RPMI8226 (cell line): Measurements from ENCODE around the gene CD3D.

Source experiments
- DNase-seq: peaks from one replicate; pipeline ENCODE4 v3.0.0-alpha.2; 2015

CD3D gene

DNA sequence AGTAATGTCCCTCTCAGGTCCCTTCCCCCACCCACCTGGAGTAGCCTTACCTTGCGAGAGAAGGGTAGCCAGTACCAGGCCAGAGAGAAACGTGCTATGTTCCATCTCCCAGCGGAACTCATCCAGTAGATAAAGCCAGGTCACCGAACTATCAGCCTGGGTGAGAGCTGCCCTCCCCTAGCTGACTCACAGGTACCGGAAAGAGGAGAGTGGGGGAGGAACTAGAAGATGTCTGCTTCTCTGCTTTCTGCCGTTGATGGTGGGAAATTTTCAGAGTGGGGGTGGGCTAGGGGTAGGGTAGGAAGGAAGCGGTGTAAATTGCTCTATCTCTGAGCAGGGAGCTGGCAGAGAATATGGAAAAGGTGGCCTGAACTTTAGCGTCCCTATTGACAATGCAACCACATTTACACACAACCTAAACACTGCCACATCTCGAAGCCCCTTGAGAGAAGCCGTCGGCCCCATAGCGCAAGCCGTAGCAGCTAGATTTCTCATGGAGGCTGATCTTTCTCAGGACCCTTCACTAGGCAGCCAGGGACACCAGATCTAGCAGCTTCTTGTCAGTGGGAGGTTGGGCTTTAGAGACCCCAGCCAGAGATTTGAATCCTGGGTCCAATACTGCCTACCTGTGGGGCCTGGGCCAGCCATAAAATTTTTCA, at the start of gene CD3D:
CD3D (minus strand) TSS at position 203 of the 659 bp plus-strand sequence; CDS start at position 105, 98 bp downstream.
- no peak for DNase-seq

DNA sequence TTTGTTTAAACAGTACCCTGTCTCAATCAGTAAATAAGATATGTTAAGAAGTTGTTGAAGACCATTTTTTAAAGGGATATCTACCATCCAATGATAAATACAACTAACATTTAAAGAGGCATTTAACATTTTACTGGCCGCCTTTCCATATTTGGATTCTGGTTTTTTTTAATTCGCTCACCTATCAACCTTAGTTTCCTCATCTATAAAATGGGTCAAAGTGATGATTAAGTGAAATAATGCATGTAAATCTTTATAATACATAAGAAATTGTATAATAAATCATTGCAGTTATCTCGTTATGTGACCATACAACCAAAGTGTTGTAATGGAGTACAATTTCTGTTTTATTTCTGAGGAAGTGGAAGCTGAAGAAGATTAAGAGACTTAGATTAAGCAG, 41.2 kb upstream of the CD3D start:
- DNase-seq, result no peak

DNA sequence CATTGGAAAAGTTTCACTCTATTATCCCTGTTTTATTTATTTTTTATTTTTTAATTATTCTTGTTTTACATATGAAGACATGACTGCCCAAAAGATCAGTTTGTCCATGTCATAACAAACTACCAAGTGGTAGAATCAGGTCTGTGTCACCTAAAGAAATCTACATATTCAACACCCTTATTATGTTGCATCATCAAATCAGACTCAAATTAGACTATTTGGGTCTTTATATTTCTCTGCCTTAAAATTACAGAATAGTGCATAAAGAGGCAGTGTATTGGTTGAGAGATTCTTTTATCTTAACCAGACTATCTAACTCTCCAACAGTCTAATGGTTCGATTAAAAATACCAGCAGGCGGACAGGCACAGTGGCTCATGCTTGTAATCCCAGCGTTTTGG, 40.4 kb upstream of the CD3D start:
- DNase-seq, result no peak

DNA sequence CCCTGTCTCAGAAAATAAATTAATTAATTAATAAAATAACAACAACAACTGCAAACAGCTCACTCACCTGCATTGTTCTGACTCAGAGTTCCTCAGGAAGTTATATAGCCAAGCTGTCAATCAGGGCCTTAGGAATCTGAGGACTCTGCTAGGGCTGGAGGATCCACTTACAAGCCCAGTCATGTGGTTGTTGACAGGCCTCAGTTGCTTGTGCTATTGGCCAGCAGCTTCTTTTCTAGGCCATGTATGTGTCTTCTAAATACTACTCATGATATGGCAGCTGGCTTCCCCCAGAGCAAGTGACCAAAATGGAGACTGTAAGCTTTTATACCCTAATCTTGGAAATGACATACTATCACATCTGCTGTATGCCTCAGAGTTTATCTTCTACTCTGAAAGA, 38.1 kb upstream of the CD3D start:
- DNase-seq, result no peak

DNA sequence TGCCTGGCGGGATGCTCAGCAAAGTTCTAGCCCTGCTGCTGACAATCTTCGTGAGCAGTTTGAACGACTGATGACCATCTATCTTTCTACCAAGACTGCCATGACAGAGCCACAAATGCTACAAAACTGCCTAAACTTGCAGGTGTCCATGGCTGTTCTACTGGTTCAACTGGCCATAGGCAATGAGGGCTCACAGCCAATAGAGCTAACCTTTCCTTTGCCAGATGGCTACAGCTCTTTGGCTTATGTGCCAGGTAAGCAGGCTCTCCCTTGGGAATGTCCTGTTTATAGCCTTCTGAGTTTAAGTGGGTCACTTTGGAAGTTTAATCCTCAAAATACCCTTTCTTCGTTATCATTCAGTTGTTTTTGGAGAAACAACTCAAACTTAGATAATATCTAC, 37.0 kb upstream of the CD3D start:
- DNase-seq, result no peak

DNA sequence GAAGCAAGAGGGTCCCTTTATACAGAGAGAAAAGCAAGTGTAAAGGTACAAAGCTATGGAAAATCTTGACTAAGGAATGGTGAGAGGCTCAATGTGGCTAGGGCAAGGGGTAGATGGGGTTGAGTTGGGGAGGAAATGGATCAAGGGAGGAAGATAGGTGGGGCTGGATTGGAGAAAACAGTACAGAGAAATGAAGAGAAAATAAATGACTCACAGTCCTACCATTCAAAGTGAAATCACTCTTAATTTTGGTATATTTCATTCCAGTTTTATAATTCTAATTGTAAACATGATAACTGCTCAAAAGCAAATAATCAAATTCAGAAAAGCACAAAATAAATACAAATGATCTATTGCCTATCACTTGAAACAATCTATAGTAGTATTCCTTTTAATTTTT, 33.5 kb upstream of the CD3D start:
- DNase-seq, result no peak

DNA sequence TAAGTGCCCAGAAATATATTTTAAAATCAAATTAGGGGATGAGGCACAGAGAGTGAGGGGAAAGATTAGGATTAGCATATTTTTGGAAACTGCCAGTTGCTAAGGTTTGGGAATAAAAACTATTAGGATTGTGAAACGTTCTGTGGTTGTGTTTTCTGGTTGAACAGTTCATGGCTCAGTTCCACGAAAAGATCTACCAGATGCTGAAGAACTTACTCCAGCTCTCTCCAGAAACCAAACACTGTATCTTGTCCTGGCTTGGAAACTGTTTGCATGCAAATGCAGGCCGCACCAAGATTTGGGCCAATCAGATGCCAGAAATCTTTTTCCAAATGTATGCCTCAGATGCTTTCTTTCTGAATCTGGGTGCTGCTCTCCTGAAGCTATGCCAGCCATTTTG, 32.2 kb upstream of the CD3D start:
- no peak for DNase-seq

DNA sequence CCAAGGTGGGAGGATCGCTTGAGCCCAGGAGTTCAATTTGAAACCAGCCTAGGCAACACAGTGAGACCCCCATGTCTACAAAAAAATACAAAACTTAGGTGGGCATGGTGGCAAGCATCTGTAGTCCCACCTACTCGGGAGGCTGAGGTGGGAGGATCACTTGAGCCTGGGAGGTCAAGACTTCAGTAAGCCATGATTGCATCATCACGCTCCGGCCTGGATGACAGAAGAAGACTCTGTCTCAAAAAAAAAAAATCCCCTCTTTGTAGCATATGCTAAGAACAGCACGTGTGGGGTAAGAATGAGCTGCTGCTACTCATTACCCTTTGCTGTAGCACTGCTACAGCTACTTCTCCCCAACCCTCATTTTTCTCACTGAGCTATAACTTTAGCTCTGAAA, 31.4 kb upstream of the CD3D start:
- no peak for DNase-seq

DNA sequence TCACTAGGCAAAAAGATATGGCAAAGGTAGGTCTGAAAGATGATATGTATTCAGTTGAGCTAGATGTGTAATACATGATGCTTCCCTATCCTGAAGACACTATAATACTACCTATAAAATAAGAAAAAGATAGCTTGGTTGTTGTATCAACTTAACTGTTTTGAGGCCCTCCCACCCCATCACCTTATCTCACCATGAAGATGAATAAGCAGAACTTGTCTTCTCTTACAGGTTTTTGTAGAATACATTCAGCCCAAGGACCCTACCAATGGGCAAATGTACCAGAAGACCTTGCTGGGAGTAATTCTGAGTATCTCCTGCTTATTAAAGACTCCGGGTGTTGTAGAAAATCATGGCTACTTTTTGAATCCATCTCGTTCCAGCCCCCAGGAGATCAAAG, 30.8 kb upstream of the CD3D start:
- no peak for DNase-seq

DNA sequence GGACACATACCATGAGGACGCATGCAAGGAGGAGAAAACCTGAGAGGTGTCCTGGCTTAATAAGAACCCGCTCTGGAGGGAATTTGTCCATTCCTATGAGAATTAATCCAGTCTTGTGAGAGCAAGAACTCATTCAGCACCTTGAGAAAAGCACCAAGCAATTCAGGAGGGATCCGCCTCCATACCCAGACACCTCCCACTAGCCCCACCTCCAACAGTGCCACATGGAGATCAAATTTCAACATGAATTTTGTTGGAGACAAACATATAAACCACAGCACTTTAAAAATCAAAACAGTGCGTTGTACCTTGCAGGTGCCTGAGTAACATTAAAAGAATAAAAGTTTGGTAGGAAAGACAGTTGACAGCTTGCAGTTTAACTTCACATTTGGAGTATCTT, 28.3 kb upstream of the CD3D start:
- DNase-seq, result no peak

DNA sequence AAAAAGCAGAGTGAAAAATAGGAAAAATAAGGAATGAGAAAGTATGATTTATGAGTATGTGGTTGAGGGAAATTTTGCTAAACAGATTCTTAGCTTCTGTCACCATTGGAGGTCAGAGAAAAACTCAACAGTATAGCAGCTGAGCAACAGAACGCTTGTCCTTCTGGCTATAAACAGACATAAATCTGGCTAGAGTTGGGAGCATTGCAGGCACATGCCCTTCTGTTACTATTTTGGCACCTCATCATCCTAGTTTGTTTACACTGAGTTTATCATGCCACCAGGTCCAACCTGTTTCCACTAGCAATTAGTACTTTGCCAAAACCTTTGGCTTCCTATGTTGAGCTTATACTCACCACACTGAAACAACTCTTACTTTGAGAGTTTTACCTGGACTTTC, 23.8 kb upstream of the CD3D start:
- DNase-seq, result no peak

DNA sequence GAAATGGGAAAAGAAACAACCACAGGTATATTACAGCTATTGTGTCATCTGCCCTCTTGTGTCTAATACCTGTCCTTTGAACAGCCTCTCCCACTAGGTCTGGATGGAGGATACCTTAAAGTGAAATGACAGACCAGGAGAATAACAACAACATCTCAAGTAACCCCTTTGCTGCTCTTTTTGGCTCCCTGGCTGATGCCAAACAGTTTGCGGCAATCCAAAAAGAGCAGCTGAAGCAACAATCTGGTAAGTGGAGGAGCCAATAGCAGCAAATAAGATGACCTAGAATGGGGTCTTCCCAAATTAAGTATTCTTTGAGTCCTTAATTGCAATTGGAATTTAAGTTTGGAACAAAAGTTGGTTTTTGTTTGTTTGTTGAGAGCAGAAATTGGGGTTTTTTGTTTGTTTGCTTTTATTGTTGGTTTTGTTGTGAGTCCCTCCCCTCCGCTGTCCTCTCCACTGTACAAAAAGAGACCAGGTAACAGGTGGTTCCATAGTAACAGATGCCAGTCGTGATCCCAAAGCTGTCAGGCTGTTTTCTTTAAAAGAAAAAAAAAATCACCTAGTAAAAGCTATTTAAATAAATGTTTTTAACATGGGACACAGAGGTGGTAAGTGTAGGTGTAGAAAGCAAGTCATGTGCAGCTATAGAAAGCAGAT, 22.6 kb upstream of the CD3D start:
- DNase-seq, result no peak

DNA sequence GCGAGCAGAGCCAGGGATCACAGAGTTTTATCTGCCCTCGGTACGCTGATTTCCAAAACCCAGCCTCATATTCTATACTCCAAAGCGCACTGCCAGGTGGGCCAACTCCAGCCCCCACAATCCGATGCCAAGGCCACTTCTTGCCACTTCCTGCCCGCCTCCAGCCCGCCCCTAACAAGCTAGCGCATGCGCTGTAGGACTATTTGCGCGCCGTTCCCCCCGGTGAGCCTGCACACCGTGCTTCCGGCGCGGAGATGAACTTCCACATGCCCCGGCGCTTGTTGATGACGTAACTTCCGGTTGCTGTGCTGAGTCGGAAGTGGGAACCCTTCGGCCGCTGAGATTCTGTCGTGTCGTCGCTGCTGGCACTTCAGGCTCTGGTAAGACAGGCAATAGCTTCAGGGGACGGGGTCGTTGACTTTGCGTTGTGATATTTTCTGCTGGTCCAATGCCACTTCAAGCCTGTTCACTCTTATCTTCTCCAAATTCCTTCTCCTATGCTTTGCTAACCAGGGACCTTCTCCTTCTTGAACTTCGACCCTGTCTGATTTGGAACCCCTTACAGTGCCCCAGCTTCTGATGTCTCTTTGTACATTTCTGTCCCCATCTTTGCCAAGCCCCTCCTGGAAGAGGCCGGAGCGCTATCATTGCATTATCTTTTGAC, 16.9 kb upstream of the CD3D start, which contains the start of gene UBE4A:
UBE4A (plus strand) TSS at position 306 of the 664 bp plus-strand sequence. CDS start 5,481 bp downstream, outside the sequence.
- DNase-seq, result peak; percentile 99

DNA sequence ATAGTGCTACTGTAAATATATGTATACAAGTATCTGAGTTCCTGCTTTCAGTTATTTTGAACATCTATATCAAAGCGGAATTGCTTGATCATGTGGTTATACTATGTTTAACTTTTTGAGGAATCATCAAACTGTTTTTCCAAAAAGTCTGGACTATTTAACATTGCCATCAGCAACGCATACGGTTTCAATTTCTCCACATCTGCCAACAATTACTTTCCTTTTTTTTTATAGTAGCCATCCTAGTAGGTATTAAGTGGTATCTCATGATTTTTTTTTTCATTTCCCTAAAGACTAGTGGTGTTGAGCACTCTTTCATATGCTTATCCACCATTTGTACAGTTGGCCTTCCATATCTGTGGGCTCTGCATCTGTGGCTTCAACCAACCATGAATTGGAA, 15.6 kb upstream of the CD3D start:
- DNase-seq, result no peak

DNA sequence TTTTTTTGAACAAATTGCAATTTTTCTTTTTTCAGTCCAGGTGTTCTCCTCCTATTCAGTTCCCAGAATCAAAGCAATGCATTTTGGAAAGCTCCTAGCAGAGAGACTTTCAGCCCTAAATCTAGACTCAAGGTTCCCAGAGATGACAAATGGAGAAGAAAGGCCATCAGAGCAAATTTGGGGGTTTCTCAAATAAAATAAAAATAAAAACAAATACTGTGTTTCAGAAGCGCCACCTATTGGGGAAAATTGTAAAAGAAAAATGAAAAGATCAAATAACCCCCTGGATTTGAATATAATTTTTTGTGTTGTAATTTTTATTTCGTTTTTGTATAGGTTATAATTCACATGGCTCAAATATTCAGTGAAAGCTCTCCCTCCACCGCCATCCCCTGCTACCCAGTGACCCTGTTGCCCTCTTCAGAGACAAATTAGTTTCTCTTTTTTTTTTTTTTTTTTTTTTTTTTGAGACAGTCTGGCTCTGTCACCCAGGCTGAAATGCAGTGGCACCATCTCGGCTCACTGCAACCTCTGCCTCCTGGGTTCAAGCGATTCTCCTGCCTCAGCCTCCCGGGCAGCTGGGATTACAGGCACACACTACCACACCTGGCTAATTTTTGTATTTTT, 10.7 kb upstream of the CD3D start:
- peak; percentile 38 for DNase-seq

DNA sequence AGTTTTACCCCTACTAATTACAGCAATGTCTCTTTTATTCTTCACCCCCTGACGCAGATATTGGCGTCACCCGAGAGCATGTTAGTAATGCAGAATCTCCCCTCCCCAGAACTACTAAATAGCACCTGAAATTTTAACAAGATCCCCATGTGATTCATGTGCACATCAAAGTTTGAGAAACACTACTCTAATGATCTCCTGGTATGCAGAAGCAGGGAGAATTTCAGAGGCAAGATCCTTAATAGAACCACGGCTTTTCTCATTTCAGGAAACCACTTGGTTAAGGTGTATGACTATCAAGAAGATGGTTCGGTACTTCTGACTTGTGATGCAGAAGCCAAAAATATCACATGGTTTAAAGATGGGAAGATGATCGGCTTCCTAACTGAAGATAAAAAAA, 7.0 kb upstream of the CD3D start:
- DNase-seq, result no peak

DNA sequence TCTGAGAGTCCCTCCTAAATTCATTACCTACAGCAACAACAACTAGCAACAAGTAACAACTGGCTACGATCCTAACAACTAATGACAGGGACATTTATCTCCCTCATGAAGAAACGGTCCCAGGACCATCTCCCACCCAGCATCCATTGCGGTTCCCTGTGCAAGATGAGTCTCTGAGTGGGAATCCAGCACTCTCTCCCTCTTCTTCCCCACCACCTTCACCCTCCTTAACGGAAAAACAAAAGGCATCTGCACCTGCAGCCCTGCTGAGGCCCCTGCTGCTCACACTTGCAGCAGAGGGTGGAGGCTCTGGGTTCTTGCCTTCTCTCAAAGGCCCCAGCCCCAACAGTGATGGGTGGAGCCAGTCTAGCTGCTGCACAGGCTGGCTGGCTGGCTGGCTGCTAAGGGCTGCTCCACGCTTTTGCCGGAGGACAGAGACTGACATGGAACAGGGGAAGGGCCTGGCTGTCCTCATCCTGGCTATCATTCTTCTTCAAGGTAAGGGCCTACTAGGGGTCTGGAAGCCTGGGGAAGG, 1.5 kb upstream of the CD3D start, which contains the start of gene CD3G:
CD3G (plus strand) TSS at position 364 of the 535 bp plus-strand sequence; CDS start at position 444, 80 bp downstream.
- no peak for DNase-seq

DNA sequence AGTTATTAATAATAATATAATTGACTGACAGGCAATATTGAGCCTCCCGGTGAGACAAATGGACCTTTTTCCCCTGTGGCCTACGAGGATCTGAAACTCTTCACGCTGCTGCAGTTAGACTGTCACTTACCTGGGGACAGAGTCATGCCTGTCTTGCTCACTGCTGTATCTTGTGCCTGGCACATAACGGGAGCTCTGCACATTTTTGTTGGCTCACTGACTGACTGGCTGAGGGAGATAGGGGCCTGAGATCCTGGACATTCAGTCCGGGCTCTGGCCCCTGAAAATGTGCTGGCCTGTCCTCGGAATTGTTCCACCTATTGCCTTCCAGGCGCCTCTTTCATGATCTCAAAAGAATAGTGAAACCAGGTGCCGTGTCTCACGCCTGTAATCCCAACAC, 743 bp upstream of the CD3D start:
- DNase-seq, result no peak

DNA sequence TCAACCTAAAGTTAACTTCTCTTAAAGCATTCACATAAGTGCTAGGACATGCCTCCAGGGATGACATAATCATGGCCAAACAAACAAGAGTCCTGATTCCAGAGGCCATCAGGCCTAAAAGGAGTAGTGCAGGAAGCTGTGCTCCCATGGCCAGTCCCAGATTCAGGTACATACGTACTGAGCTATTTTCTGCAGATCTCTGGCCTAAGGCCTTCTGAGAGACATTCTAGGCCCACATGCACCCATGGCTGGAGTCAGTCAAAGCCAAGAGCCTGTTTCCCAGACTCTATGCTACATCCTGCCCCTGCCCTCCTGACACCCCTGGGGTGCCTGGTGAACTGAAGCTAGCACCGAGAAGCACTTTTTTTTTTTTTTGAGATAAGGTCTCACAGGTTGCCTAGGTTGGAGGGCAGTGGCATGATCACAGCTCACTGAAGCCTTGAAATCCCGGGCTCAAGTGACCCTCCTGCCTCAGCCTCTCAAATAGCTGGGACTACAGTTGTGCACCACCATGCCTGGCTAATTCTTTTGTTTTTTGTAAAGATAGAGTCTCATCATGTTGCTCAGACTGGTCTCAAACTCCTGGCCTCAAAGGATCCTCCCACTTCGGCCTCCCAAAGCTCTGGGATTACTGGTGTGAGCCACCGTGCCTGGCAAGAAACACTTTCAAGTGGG, 553 bp downstream of the CD3D start:
- DNase-seq, result no peak

DNA sequence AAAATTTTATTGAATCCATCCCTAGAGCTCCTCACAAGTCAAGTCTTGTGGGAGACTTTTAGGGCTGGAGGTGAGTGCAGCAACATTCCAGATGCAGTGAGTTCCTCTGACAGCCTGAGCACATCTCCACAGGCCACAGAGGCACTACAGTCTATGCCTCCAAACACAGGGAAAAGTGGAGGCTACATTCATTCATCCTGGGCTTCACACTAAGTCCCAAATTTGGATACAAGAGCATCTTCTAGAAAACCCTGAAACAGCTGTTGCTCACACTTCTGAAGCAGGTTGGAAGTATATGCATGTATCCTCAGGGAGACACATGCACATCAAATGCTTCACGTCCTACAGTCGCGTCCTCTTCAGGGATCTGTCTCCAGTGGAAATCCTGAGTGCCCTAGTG, 1.2 kb downstream of the CD3D start:
- DNase-seq, result no peak

DNA sequence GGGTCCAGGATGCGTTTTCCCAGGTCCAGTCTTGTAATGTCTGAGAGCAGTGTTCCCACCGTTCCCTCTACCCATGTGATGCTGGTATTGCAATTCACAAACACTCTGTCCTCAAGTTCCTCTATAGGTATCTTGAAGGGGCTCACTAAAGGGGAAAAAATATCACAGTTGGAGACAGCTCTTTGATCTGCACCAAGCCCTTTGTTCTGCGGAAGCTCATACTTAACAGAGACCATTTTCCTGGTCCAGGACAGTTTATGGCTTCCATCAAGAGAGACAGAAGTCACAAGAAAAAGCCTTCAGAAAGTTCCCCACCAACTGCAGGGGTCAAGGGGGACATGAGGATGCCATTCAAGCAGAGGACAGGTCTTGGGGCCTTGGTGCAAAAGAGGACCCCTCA, 2.1 kb downstream of the CD3D start:
- no peak for DNase-seq

DNA sequence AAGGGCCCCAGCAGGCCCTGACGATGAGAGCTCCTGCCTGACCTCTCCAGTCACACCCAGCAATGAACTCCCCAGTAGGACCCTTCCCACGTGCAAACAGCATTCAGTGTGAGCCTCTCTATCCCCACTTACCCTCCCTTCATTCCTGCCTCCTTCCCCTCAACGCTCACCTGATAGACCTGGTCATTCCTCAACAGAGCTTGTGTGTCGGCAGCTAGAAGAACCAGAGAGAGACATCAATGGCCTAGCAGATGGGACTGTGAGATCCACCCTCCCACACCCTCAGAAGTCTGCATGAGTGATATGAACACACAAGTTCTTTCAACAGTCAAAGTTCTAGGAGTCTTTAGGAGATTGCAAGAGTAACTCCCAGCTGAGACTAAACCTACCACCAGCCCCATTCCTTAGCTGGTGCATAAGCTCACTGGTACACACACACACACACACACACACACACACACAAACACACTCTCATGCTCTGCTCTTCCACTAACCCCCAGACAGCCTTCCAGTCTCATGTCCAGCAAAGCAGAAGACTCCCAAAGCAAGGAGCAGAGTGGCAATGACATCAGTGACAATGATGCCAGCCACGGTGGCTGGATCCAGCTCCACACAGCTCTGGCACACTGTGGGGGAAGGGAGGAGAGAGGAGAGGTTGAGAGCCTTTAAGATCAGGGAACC, 3.1 kb downstream of the CD3D start:
- no peak for DNase-seq
